K562 (cell line): ENCODE results near the gene ANKRD12. TPM values are rescaled to one million over a fixed set of nuclear protein-coding genes. Genes with fewer than 3 reads are reported as not detected.

Experiments
- ATAC-seq: fragments of 200-7000 bp; cut with Tn5 transposase; 3 replicates; pipeline ENCODE4 v1.9.1; 2020; ENCODE audit warnings: moderate library complexity
- BruUV-seq: library from RNA; stranded (reverse); fragments of 400-500 nt; replicated peaks from 2 replicates; lab custom pipeline; 2021; lab: Mats Ljungman, UMichigan
- CTCF ChIA-PET: fragments of 300-600 bp; formaldehyde crosslinking; extraction: SDS; loops from one replicate; lab custom pipeline; 2021; ENCODE audit warnings: low intra/inter-chr PET ratio; lab: Yijun Ruan, JAX
- POLR2A ChIA-PET: fragments of 300-600, 350-650 bp; sonication (Branson Sonifier 250); formaldehyde crosslinking; extraction: SDS; loops from one replicate; lab custom pipeline; 2021; ENCODE audit warnings: antibody characterized with exemption, inconsistent platforms; lab: Yijun Ruan, JAX
- DNase-seq, 4 experiments: peaks; one replicate each; pipeline versions ENCODE4 v3.0.0 to v3.0.0-alpha.2; 2011 to 2018; ENCODE audit warnings: low spot score in 3 of 4, mixed read lengths in 3 of 4; ENCODE audit errors: extremely low read depth in 1 of 4
- FAIRE-seq: peaks from 2 replicates; lab custom pipeline; 2011; peaks lifted over from hg19 to GRCh38; lab: Jason Lieb, UNC
- H2AFZ ChIP-seq: 2 replicates; pipeline ENCODE4 v1.6.0; 2011; ENCODE audit warnings: low read depth, low read length, control low read depth, inconsistent platforms
- H3K27ac ChIP-seq: fragments of 200-600 bp; 3 replicates; pipeline ENCODE4 v1.8.0; 2011; ENCODE audit warnings: low read depth, mild to moderate bottlenecking, control low read depth, inconsistent platforms, low read length, moderate library complexity, mixed read lengths; ENCODE audit errors: extremely low read depth
- H3K27me3 ChIP-seq, 2 experiments: fragments of 300-600 bp in 1 of 2; 2 replicates in 1 of 2; 3 replicates in 1 of 2; pipeline versions ENCODE4 v1.6.0 to v1.8.0; 2011; ENCODE audit warnings: inconsistent platforms in 2 of 2, low read length in 2 of 2, mild to moderate bottlenecking in 1 of 2, mixed read lengths in 1 of 2, moderate library complexity in 1 of 2; ENCODE audit not compliant: control insufficient read depth in 2 of 2, insufficient read depth in 2 of 2
- H3K36me3 ChIP-seq: fragments of 300-600 bp; 3 replicates; pipeline ENCODE4 v1.8.0; 2011; ENCODE audit warnings: mild to moderate bottlenecking, low read length, inconsistent platforms; ENCODE audit not compliant: control insufficient read depth, insufficient read depth
- H3K4me1 ChIP-seq, 2 experiments: fragments of 200-600 bp in 1 of 2; replicated peaks in 1 of 2; 2 replicates in 1 of 2; 3 replicates in 1 of 2; pipeline versions ENCODE4 v1.5.1 to v1.8.0; 2011; ENCODE audit warnings: inconsistent platforms in 2 of 2, low read length in 2 of 2, mild to moderate bottlenecking in 1 of 2, mixed read lengths in 1 of 2, moderate library complexity in 1 of 2; ENCODE audit not compliant: control insufficient read depth in 2 of 2, insufficient read depth in 2 of 2
- H3K4me2 ChIP-seq: 2 replicates; pipeline ENCODE4 v1.6.1; 2011; ENCODE audit warnings: low read length, control low read depth, inconsistent platforms, mixed read lengths; ENCODE audit not compliant: insufficient read depth
- H3K4me3 ChIP-seq: fragments of 200-600 bp; sonication (generic), shearing (Covaris generic); 2 replicates; pipeline ENCODE4 v1.5.1; 2016; ENCODE audit warnings: control low read depth, inconsistent platforms
- H3K79me2 ChIP-seq: fragments of 200-600 bp; 3 replicates; pipeline ENCODE4 v1.8.0; 2011; ENCODE audit warnings: low read length, inconsistent platforms; ENCODE audit not compliant: control insufficient read depth, insufficient read depth
- H3K9ac ChIP-seq, 2 experiments: 2 replicates each; pipeline versions ENCODE4 v1.6.0 to v1.6.1; 2011; ENCODE audit warnings: low read depth in 2 of 2, low read length in 2 of 2, control low read depth in 1 of 2, inconsistent platforms in 1 of 2, mild to moderate bottlenecking in 1 of 2, mixed read lengths in 1 of 2; ENCODE audit not compliant: insufficient read depth in 1 of 2
- H3K9me1 ChIP-seq: one replicate; pipeline ENCODE4 v1.6.0; 2011; ENCODE audit warnings: inconsistent platforms, mild to moderate bottlenecking, low read length, moderate library complexity; ENCODE audit not compliant: control insufficient read depth, insufficient read depth
- H3K9me3 ChIP-seq: replicated peaks from 2 replicates; pipeline ENCODE4 v1.5.1; 2011; ENCODE audit warnings: low read depth, low read length, inconsistent platforms; ENCODE audit not compliant: control insufficient read depth, insufficient read depth
- H4K20me1 ChIP-seq: replicated peaks from 2 replicates; pipeline ENCODE4 v1.6.1; 2011; ENCODE audit warnings: low read length, inconsistent platforms, mixed read lengths; ENCODE audit not compliant: control insufficient read depth, insufficient read depth
- ARID3B ChIP-seq: fragments of 250-450 bp; sonication (Bioruptor Pico); IDR thresholded peaks from 2 replicates; pipeline ENCODE4 v1.4.0; 2020; ENCODE audit warnings: borderline replicate concordance
- ATF7 ChIP-seq: fragments of 450-650 bp; IDR thresholded peaks from 2 replicates; pipeline ENCODE4 v1.7.1; 2014; ENCODE audit warnings: mild to moderate bottlenecking, moderate library complexity
- CBX5 ChIP-seq: IDR thresholded peaks from 2 replicates; pipeline ENCODE4 v1.6.1; 2014; ENCODE audit warnings: low read depth, borderline replicate concordance
- CEBPB ChIP-seq: fragments of 450-650 bp; IDR thresholded peaks from 2 replicates; pipeline ENCODE4 v1.6.1; 2016; ENCODE audit warnings: missing genetic modification characterization, missing compliant biosample characterization
- FOXA3 ChIP-seq, 2 experiments: fragments of 450-650 bp in 1 of 2; sonication (generic) in 1 of 2; formaldehyde crosslinking; IDR thresholded peaks in 1 of 2; conservative IDR thresholded peaks in 1 of 2; 2 replicates each; pipeline versions ENCODE4 v1.4.0 to v1.8.0; 2020 to 2022; ENCODE audit warnings: mild to moderate bottlenecking in 2 of 2, missing genetic modification reagents in 1 of 2
- FOXK2 ChIP-seq, 2 experiments: fragments of 450-650 bp; IDR thresholded peaks in 1 of 2; conservative IDR thresholded peaks in 1 of 2; 2 replicates each; pipeline ENCODE4 v1.6.1; 2016; ENCODE audit warnings: low read depth in 2 of 2, mild to moderate bottlenecking in 1 of 2
- HNRNPLL ChIP-seq: fragments of 200-400 bp; formaldehyde crosslinking; IDR thresholded peaks from 2 replicates; pipeline ENCODE4 v1.6.1; 2017; ENCODE audit warnings: low read length, low read depth, mild to moderate bottlenecking; ENCODE audit not compliant: poor library complexity, severe bottlenecking
- MTF1 ChIP-seq: fragments of 250-450 bp; sonication (Bioruptor Pico); IDR thresholded peaks from 2 replicates; pipeline ENCODE4 v1.9.0; 2021; ENCODE audit warnings: moderate library complexity, mild to moderate bottlenecking, inconsistent platforms, borderline replicate concordance
- MYC ChIP-seq, 2 experiments: fragments of 250-450 bp in 1 of 2; sonication (Bioruptor Pico) in 1 of 2; IDR thresholded peaks; 2 replicates each; pipeline versions ENCODE4 v1.5.1 to v1.6.1; 2012 to 2021; ENCODE audit warnings: low read depth in 2 of 2, borderline replicate concordance in 1 of 2, improper control_type of control experiment in 1 of 2, low read length in 1 of 2, mild to moderate bottlenecking in 1 of 2, moderate library complexity in 1 of 2
- SMAD3 ChIP-seq: fragments of 450-650 bp; formaldehyde crosslinking; conservative IDR thresholded peaks from 2 replicates; pipeline ENCODE4 v1.4.0; 2020; ENCODE audit warnings: mild to moderate bottlenecking
- SREBF1 ChIP-seq: fragments of 150-350 bp; IDR thresholded peaks from 2 replicates; pipeline ENCODE4 v1.6.1; 2014; ENCODE audit warnings: antibody characterized with exemption, low read depth, low read length, borderline replicate concordance
- ZNF12 ChIP-seq: sonication (generic); formaldehyde crosslinking; IDR thresholded peaks from 2 replicates; pipeline ENCODE4 v1.4.0; 2020; ENCODE audit warnings: mild to moderate bottlenecking, missing genetic modification reagents
- ZNF41 ChIP-seq: fragments of 250-450 bp; sonication (Bioruptor Pico); conservative IDR thresholded peaks from 2 replicates; pipeline ENCODE4 v1.4.0; 2020; ENCODE audit warnings: mild to moderate bottlenecking
- ZNF551 ChIP-seq: fragments of 250-450 bp; sonication (Bioruptor Pico); IDR thresholded peaks from 2 replicates; pipeline ENCODE4 v1.5.0; 2021; ENCODE audit warnings: mild to moderate bottlenecking, moderate library complexity
- ZNF76 ChIP-seq: fragments of 250-450 bp; sonication (Bioruptor Pico); IDR thresholded peaks from 2 replicates; pipeline ENCODE4 v1.4.0; 2020; ENCODE audit warnings: mild to moderate bottlenecking, moderate library complexity, borderline replicate concordance
- WGBS: fragments of 100-300 bp; shearing (Covaris generic); methylation state at CpG from one replicate; pipeline ENCODE4 v1.1.6; 2016; ENCODE audit warnings: low coverage, mixed read lengths; ENCODE audit not compliant: insufficient coverage; ENCODE audit errors: missing lambda C conversion rate; 5-methylcytosine and 5-hydroxymethylcytosine counted together
- in situ Hi-C: fragments of 300-500 bp; cut with MboI; formaldehyde crosslinking; loops from 4 replicates; pipeline ENCODE4 v1.15.0; 2018; ENCODE audit warnings: inconsistent platforms, mixed read lengths
- intact Hi-C: fragments of 100-400 bp; cut with micrococcal nuclease; formaldehyde crosslinking; loops from 2 replicates; pipeline ENCODE4 v1.14.2; 2022
- polyA plus RNA-seq, 8 experiments: library from polyadenylated mRNA; depleted of rRNA in 4 of 8; stranded (reverse) in 5 of 8; unstranded in 3 of 8; fragments of >200 nt; fragmentation: Nextera tagmentation in 2 of 8; fragmentation: Illumina TruSeq in 1 of 8; extraction: Ambion mirVana in 2 of 8; extraction: Trizol in 1 of 8; gene quantifications; 2 replicates each; pipeline versions ENCODE4 v1.2.1 to v1.2.3, GENCODE V29; 2011 to 2014; ENCODE audit warnings: inconsistent platforms in 1 of 8, missing spikeins in 1 of 8
- total RNA-seq, 7 experiments: library from RNA; depleted of rRNA in 6 of 7; stranded (reverse); fragments of >200 nt in 6 of 7; fragmentation: Illumina TruSeq in 2 of 7; extraction: Trizol in 2 of 7; gene quantifications; 2 replicates each; pipeline versions ENCODE4 v1.2.1 to v1.2.3, GENCODE V29; 2011 to 2021; ENCODE audit warnings: low replicate concordance in 1 of 7

ANKRD12 gene
- total and polyA plus RNA-seq, 9 of the 15 experiments (the other 6 are each of a cell fraction or from before 2014, with no cell fraction given): 6.6 to 28.2 (median 16.0) TPM

GRCh38 chr18:9292047-9292446 lies 155.5 kb downstream of the ANKRD12 start (continued):
- TF ChIP-seq ARID3B: no peak
- TF ChIP-seq ZNF551 (CRISPR knock-in tag): no peak
- no peak for TF ChIP-seq ATF7
- no peak for TF ChIP-seq ZNF76 (CRISPR knock-in tag)

- ATAC-seq (no peak), FAIRE-seq (no peak), DNase-seq (no peak)
- CTCF ChIA-PET: no interaction called here
- H3K79me2 ChIP-seq: no peaks in the 10 kb centered on the region
- H3K4me1 ChIP-seq: no peaks in the 10 kb centered on the region
- intact Hi-C loops: no loop called here
- POLR2A ChIA-PET: interaction anchor here (1.6 kb wide), 1 partner anchor 18 kb away, joined by 3 read pairs; no protein-coding TSS in a partner anchor
- WGBS: 8% methylated on average over 1 of the region's 1 CpG
- no peak overlapping the region for H3K27ac ChIP-seq
- H3K9me3 ChIP-seq: peaks cover 10% of the 10 kb centered on the region
- no peak overlapping the region for H3K4me3 ChIP-seq
- H3K9me1 ChIP-seq: no peaks in the 10 kb centered on the region
- no peaks in the 10 kb centered on the region for H3K27me3 ChIP-seq
- no peak overlapping the region for H3K4me2 ChIP-seq
- BruUV-seq: no TSS peak
- no peak overlapping the region for H3K9ac ChIP-seq
- in situ Hi-C loops: no loop called here
- H2AFZ ChIP-seq: no peak overlapping the region
- no peaks in the 10 kb centered on the region for H3K36me3 ChIP-seq
- no peaks in the 10 kb centered on the region for H4K20me1 ChIP-seq
- no peak for TF ChIP-seq CEBPB
- no peak for TF ChIP-seq FOXK2 (conservative IDR thresholded peaks at IDR 0.05 in 1 of 2, IDR thresholded peaks at IDR 0.05 in 1 of 2; ENCODE audit: low read depth in 2 of 2)
- TF ChIP-seq CBX5: peak; percentile 61; the same call in 1 of the 2 replicates
- no peak for TF ChIP-seq MYC (IDR thresholded peaks at IDR 0.05; ENCODE audit: low read depth, low read length)
- no peak for TF ChIP-seq MYC (CRISPR knock-in tag; IDR thresholded peaks at IDR 0.05; ENCODE audit: borderline replicate concordance, low read depth)
- no peak for TF ChIP-seq SREBF1
- TF ChIP-seq ZNF41: no peak
- no peak for TF ChIP-seq FOXA3 (CRISPR knock-in tag; conservative IDR thresholded peaks at IDR 0.05 in 1 of 2, IDR thresholded peaks at IDR 0.05 in 1 of 2)
- TF ChIP-seq HNRNPLL: no peak
- no peak for TF ChIP-seq ZNF12 (CRISPR knock-in tag)
- no peak for TF ChIP-seq MTF1 (CRISPR knock-in tag)
- TF ChIP-seq SMAD3 (CRISPR knock-in tag): no peak
Measured at GRCh38 chr18:9293948-9294347, 157.4 kb downstream of the ANKRD12 start.
